HG03097 (cell line): ENCODE results near the gene FSTL5.
"Not testable (repeated sequence)": the region's sequence is repeated elsewhere in the genome, so short reads cannot be mapped to it uniquely, and the experiment has no call there.

Source experiments
- ATAC-seq: cut with Tn5 transposase; IDR thresholded peaks from one replicate; pipeline ENCODE4 v1.9.1; 2021; ENCODE audit not compliant: unreplicated experiment, low FRiP score

The FSTL5 gene

DNA sequence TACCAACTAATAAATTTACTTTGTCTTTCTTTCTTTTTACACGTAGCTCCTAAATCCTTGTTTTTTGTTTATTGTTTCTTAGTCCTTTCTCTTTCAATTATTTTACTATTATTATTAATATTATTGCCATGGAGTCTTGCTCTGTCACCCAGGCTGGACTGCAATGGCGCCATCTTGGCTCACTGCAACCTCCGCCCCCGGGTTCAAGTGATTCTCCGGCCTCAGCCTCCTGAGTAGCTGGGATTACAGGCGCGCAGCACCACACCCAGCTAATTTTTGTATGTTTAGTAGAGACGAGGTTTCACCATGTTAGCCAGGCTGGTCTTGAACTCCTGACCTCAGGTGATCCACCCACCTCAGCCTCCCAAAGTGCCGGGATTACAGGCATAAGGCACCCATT lies 405.4 kb downstream of the FSTL5 start:
- not testable (repeated sequence) for ATAC-seq

DNA sequence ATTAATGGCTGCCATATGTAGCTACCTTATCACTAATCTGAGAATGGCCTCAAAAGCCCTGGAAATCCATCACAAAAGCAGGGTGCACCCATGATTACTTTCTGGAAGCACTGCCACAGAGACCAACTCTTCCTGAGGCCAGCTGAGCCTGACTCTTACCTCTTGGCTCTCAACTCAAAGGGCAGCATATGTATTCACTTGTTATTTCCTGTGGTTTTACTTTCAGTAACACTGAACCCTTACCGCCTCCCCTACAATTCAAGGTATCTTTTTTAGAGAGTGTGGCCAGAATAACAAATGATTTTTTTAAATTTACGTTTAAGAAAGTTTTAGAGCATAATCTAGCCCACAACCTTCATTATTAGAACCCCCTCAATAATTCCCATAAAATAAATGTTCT lies 434.9 kb downstream of the FSTL5 start:
- ATAC-seq, result no peak

DNA sequence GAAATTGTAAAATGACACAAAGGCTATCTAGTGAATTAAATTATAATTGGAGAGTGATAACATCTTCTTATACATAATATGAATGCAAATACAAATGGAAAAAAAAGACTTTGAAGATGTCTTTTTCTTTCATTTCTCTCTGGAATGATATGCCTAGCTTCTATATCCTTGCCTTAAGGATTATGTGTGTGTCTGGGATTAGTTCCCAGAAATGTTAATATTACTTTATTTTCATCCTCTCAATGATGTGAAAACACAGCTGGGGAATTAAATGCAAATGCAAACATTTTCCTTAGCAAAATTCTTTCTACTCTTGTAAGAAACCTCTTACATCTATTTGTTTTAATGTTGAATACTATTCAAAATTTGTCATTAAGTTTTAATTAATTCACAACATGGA lies 441.9 kb downstream of the FSTL5 start:
- no peak for ATAC-seq

DNA sequence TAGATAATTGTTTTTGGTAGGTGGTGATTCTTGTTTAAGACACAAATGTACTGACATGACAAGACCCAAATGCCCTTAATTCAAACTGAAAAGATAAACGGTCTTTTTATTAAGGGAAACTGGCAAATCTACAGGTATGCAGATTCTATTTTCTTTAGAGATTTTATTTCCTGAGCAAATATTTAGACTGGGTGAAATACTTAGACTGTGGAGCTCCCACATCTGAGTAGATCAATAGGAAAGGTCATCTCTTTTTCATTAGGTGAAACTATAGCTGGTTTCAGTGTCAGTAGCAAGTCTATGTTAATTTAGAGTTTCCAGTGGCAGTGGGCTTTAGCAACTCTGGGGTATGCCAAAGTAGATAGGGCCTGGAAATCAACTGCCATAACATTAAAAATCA lies 446.7 kb downstream of the FSTL5 start:
- no peak for ATAC-seq

DNA sequence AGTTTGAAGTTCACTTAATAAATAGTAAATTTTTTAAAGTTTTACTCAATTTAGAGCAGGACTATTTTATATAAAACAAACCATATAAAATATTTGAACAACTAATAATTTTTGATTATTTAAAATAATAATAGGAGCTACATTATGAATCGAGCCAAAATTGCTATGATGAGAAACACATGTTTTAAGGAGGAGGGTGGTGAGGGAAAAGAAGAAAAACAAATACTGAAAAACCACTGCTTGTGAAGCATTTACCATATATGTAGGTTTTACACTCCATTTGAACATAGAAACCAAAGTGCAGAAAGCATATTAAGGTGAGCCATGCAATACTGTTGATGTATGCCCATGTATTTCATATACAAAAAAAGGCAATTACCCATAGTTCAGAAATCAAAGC lies 448.9 kb downstream of the FSTL5 start:
- no peak for ATAC-seq

DNA sequence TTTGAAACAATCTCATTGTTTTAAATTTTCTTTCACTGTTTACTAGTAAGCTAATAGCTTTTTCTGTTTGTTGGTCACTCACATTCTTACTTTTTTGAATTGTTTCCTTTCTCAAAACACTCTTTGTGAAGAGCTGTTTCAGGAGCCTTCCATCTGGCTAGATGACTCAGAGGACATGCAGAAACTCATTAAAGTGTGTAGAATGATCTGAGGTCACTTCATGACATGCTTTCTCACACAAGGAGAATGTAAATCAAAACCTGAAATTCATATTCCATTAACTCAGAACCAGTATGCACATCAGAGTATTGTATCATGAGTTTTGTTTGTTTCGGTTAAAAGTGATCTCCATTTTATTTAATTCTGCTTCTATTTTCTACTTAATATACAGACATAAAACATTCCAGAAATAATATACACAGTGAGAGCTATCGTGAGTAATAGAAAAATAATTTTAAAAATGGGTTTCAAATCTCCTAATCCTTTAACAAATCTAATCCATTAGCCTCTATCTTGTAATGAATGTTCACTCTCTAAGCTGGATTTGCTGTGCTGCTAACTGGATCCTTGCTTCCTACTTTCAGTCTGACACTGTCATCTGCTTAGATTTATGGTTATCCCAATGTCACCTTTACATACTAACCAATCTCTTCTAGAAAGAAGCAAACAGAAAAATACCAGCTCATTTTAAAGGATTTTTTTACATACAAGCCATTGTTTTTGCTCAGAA lies 449.6 kb downstream of the FSTL5 start:
- ATAC-seq, result no peak

DNA sequence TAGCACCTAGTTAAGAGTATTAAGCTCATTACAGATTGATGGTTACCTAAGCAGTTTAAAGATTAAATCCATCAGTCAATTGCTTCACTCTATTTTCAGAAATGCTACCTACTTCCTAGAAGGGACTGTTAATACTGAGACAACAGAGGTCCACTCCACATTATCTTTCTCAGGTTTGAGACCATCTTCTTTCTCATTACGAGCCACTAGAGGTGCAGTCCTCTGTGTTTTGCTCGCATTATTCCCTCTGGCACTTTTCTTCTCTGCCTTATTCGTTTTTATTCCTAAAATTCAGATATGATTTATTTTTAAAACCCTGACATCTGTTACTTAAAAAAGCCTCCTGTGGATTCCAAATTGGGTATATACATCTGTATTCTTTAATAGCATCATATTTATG lies 459.1 kb downstream of the FSTL5 start:
- no peak for ATAC-seq

DNA sequence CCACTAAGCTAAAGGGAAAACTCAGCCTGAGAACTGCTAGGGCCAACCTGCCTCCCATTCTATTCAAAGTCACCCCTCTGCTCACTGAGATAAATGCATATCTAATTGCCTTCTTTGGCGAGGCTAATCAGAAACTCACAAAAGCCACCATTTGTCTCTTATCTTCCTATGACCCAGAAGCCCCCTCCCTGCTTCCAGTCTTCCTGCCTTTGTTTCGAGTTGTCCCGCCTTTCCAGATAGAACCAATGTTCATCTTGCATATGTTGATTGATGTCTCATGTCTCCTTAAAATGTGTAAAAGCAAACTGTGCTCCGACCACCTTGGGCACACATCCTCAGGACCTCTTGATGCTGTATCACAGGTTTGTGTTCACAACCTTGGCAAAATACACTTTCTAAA lies 459.8 kb downstream of the FSTL5 start:
- ATAC-seq, result no peak

DNA sequence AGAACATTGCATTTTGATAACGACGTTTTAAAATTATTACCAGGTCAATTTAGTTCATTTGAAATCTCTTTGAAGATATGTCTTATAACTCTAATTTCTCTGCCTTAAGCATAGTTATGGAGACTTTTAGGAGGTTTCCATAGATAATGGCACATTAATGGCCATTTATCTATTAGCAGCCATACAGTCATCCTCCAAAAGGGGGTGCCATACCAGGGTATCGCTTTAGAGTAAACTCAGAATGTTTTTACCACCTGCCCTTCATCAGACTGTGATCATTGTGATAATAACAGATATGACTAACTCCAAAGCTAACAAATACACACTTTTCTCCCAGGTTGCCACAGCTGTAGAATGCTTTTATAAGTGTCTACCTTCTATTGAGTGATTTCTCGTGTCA lies 461.5 kb downstream of the FSTL5 start:
- no peak for ATAC-seq

DNA sequence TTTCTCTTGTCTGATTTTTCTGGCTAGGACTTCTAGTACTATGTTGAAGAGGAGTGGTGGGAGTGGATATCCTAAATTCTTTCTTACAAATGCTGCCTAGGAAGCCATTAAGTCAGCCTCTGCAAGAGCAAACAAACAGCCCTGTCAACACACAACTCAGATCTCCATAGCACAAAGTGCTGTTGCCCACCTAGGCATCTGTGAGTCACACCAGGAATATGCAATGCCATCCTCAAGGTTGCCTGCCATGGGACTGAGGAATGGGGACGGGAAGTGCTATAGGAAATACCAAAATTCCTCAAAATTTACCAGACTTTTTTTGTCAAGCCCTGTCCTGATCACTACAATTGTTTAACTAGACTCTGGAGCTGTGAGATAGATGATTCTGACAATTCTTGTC lies 466.9 kb downstream of the FSTL5 start:
- no peak for ATAC-seq

DNA sequence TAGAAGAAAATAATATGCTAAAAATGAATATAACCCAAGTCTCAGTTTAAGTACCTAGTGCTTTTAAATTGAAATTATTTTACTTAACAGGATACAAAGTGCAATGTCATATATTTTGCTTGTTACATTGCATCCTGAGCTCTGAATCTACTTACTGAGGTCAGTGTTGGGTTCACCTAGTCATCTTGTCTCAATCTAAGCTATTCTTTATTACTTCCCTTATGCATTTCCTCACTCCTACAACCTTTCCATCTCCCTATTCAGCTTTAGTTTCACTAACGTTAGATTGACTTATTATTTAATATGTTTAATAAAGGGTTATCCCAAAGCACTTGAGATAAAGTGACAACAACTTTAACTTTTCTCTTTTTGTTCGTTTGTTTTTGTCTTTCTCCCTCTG lies 483.7 kb downstream of the FSTL5 start:
- no peak for ATAC-seq

DNA sequence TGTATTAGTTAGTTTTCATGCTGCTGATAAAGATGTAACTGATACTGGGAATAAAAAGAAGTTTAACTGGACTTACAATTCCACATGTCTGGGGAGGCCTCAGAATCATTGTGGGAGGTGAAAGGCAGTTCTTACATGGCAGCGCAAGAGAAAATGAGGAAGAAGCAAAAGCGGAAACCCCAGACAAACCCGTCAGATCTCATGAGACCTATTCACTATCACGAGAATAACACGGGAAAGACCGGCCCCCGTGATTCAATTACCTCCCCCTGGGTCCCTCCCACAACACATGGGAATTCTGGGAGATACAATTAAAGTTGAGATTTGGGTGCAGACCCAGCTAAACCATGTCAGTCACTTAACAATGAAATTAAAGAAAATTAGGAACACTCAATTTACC lies 499.1 kb downstream of the FSTL5 start:
- no peak for ATAC-seq

DNA sequence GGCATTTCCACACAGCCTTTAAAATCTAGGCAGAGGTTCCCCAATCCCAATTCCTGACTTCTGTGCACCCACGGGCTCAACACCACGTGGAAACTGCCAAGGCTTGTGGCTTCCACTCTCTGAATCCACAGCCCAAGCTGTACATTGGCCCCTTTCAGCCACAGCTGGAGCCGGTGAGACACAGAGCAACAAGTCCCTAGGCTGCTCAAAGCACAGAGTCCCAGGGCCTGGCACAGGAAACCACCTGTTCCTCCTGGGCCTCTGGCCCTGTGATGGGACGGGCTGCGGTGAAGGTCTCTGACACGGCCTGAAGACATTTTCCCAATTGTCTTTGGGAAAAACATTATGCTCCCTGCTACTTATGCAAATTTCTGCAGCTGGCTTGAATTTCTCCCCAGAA lies 500.0 kb downstream of the FSTL5 start:
- ATAC-seq, result no peak

DNA sequence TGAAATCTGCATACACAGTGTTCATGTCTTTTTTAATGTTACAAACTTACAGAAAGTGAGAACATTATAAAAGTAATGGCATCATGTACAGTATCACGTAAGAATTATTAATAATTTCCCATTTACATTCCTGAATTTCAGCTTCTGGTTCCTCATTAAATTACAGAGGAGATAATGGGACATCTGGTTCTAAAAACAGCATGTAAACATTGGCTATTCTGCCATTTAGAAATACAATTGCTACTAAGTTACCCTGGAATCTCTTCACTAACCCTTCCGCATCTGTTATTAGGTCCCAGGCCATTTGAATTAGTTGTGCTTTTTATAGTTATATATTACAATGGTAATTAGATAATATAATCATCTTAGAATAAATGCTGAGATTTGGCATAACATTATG lies 505.1 kb downstream of the FSTL5 start:
- no peak for ATAC-seq

DNA sequence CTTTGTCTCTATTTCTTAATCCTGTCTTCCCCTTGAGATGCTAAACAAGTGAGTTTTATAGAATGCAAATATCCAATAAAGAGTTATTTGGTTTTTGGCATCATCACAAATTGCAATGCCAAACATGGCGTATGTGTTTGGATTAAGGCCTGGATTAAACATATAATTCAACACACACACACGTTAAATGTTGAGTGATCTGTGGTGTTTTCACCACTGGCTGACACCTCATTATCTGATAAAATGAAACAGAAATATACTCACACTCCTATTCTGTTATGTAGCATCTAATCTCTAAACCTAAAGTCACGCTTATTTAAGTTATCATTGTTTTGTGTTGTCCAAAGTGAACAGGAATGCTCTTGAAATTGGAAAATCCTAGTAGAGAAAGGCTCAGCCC lies 506.2 kb downstream of the FSTL5 start:
- no peak for ATAC-seq

DNA sequence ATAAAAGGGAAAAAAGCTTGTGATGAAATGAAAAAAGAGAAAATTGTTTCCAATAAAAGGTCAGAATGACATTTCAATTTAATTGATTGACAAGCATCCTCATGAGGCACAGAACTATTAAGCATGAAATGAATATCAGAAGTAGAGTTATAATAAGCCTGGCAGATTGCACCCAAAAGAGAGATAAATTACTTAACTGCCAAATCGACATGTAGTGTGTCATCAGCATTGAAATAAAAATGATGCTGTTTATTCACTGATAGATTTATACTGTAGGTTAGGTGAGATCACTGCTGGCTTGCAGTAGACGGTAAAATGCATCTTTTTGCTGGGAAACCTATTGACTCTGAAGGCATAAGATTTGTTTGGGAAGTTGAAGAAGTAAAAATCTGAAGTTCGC lies 507.2 kb downstream of the FSTL5 start:
- ATAC-seq, result no peak

DNA sequence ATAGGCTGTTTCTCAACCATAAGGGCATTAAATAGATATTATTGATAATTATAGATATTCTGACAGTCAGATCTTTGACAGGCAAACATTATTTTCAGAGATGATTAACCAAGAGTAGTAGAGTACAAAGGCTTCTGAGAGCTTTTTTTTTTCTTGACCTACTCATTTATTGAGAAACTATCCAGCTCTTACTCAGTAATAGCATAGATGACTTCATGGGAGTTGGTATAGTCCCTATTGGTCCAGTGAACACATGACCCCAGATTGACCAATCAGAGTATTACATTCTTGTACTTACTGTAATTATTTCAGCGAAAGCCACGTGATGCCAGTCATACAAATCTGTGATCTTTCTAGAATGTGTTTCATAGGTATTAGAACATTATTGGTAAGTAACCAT lies 508.7 kb downstream of the FSTL5 start:
- no peak for ATAC-seq

DNA sequence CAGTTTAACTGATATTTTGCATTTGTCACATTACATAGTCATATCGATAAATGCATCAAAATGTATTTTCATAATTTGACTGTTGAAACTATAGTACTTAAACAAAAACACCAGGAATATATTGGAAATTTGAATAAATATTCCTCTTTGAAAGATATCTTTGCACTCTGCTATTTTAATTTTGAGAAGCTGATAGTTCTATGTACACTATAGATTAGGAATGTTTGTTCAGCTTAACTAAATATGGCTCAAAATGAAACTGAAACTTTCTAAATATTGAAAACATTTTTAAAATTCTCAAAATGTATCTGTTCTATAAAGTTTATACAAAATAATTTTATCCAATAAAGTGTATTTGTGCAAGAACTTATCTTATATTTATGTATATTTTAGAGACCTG lies 510.1 kb downstream of the FSTL5 start:
- no peak for ATAC-seq

DNA sequence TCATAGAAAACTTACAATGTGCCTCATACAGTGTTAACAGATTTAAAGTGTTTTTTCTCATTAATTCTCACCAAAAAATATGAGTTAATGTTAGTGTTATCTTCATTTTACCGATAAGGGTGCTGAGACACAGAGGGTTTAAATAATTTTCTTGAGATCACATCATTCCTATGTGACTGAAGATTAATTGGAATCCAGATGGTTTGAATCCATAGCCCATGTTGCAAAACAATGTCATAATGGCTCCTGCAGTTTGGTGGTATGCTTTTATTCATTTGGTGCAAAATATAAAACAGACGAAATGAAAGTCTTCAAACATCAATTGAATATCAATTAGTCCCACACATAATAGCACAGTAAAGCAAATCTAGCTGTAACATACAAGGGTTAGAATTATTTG lies 512.2 kb downstream of the FSTL5 start:
- no peak for ATAC-seq

DNA sequence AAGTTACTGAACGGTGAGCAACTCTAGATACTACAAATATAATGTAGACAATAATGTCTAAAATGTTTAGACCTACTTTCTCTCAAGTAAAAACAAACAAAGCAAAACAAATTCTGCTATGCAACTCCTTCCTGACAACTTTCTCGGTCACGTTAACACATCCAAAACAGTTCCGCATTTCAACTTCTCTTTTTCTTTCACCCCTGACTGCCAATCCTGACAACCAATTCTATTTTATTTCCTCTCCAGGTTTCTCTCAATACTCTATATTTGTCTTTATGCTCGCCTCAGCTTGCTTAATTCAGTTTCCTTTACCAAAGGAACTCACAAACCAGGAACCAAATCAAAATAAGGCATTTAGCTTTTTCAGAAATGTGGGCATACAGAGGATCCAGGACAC lies 513.0 kb downstream of the FSTL5 start:
- no peak for ATAC-seq

DNA sequence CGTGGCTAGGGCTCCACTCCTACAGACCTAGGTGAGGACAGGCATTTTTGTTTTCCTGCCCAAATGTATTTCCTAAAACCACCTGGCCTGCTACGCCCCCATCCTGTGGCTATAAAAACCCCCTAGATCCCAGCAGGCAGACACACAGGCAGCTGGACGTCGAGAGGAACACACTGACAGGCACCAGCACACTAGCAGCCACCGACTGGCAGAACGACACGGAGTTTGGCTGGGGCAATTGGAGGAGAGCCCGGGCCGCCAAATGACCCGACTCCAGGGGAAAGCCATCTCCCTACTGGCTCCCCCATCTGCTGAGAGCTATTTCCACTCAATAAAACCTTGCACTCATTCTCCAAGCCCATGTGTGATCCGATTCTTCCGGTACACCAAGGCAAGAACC lies 516.0 kb downstream of the FSTL5 start:
- ATAC-seq, result no peak

DNA sequence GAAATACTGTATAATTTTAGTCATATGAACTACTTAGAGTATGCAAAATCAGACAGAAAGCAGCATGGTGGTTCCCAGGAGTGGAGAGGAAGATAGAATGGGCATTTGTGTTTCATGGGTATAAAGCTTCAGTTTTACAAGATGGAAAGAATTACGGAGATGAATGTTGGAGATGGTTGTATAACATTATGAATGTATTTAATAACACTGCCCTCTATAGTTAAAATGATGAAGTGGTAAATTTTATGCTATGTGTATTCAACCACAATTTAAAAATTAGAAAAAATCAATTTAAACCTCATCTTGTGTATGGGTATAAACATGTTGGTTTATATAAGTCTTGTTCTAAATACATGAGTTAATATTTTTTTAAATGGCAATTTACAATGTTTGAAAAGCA lies 521.1 kb downstream of the FSTL5 start:
- no peak for ATAC-seq
